GM18907 (cell line): ENCODE data around the gene HEATR5A.
"Not testable (repeated sequence)": the region's sequence is repeated elsewhere in the genome, so short reads cannot be mapped to it uniquely, and the experiment has no call there.

Source experiments
- ATAC-seq: cut with Tn5 transposase; IDR thresholded peaks from one replicate; pipeline ENCODE4 v1.9.1; 2021; ENCODE audit warnings: mild to moderate bottlenecking, moderate library complexity; ENCODE audit not compliant: unreplicated experiment

Gene HEATR5A

GRCh38 chr14:31336646-31337045 is 83.7 kb downstream of the HEATR5A start:
- ATAC-seq = no peak

- ATAC-seq = not testable (repeated sequence)
Observed at GRCh38 chr14:31331395-31331794, 89.0 kb downstream of the HEATR5A start.

GRCh38 chr14:31329876-31330521 is 90.4 kb downstream of the HEATR5A start:
- ATAC-seq = not testable (repeated sequence)

- no peak for ATAC-seq
Observed at GRCh38 chr14:31326111-31326510, 94.2 kb downstream of the HEATR5A start.

GRCh38 chr14:31323419-31323818 is 96.9 kb downstream of the HEATR5A start:
- ATAC-seq = no peak

- ATAC-seq = no peak
Observed at GRCh38 chr14:31320922-31321766, 99.2 kb downstream of the HEATR5A start.

- no peak for ATAC-seq
Observed at GRCh38 chr14:31320216-31320615, 100.1 kb downstream of the HEATR5A start.

GRCh38 chr14:31319701-31320100 is 100.6 kb downstream of the HEATR5A start:
- no peak for ATAC-seq

GRCh38 chr14:31312934-31313333 is 107.4 kb downstream of the HEATR5A start:
- ATAC-seq = no peak

GRCh38 chr14:31312370-31312769 is 108.0 kb downstream of the HEATR5A start:
- ATAC-seq = not testable (repeated sequence)

GRCh38 chr14:31307618-31308017 is 112.7 kb downstream of the HEATR5A start:
- ATAC-seq = no peak

GRCh38 chr14:31307198-31307597 is 113.2 kb downstream of the HEATR5A start:
- ATAC-seq = no peak

- no peak for ATAC-seq
Observed at GRCh38 chr14:31303654-31304053, 116.7 kb downstream of the HEATR5A start.

- ATAC-seq = no peak
Observed at GRCh38 chr14:31300883-31301282, 119.5 kb downstream of the HEATR5A start.

- no peak for ATAC-seq
Observed at GRCh38 chr14:31300296-31300695, 120.1 kb downstream of the HEATR5A start.

- no peak for ATAC-seq
Observed at GRCh38 chr14:31297701-31298344, 122.5 kb downstream of the HEATR5A start.

- no peak for ATAC-seq
Observed at GRCh38 chr14:31297112-31297511, 123.2 kb downstream of the HEATR5A start.

- ATAC-seq = no peak
Observed at GRCh38 chr14:31294746-31295405, 125.5 kb downstream of the HEATR5A start.

GRCh38 chr14:31292937-31293616 is 127.3 kb downstream of the HEATR5A start:
- ATAC-seq = no peak

GRCh38 chr14:31291210-31291609 is 129.1 kb downstream of the HEATR5A start:
- ATAC-seq = no peak
